ENCODE results near the gene ADARB2. TPM values are rescaled to one million over a fixed set of nuclear protein-coding genes. Genes with fewer than 3 reads are reported as not detected.

Gene ADARB2
- total RNA-seq, 4 donors from 2014 or later, result 2.0 to 9.9 (median 5.1) TPM

GRCh38 chr10:1264001-1264400 is 473.3 kb downstream of the ADARB2 start:
- no peaks in the 10 kb centered on the region for H3K9me3 ChIP-seq
- no peak for DNase-seq
- no peak overlapping the region for H3K27ac ChIP-seq
- H3K4me1 ChIP-seq, result no peaks in the 10 kb centered on the region
- TF ChIP-seq CTCF (IDR thresholded peaks at IDR 0.05) (no peak), POLR2A (IDR thresholded peaks at IDR 0.05) (no peak)
- no peaks in the 10 kb centered on the region for H3K36me3 ChIP-seq
- no peak overlapping the region for H3K4me3 ChIP-seq
- H3K27me3 ChIP-seq, result no peaks in the 10 kb centered on the region

- DNase-seq, result peak in 1 of 3 donors; percentile 14
- Histone ChIP-seq H3K9me3 (no peaks in the 10 kb centered on the region), H3K36me3 (no peaks in the 10 kb centered on the region), H3K4me1 (no peaks in the 10 kb centered on the region), H3K27me3 (no peaks in the 10 kb centered on the region), H3K27ac (no peak overlapping the region), H3K4me3 (no peak overlapping the region)
- TF ChIP-seq CTCF (IDR thresholded peaks at IDR 0.05) (no peak), POLR2A (IDR thresholded peaks at IDR 0.05) (no peak)
Observed at GRCh38 chr10:1257274-1257673, 480.1 kb downstream of the ADARB2 start.

- no peaks in the 10 kb centered on the region for H3K4me1 ChIP-seq
- TF ChIP-seq CTCF (IDR thresholded peaks at IDR 0.05) (no peak), POLR2A (IDR thresholded peaks at IDR 0.05) (no peak)
- H3K4me3 ChIP-seq, result no peak overlapping the region
- H3K9me3 ChIP-seq, result no peaks in the 10 kb centered on the region
- H3K27me3 ChIP-seq, result no peaks in the 10 kb centered on the region
- H3K27ac ChIP-seq, result no peak overlapping the region
- DNase-seq, result no peak
- no peaks in the 10 kb centered on the region for H3K36me3 ChIP-seq
Observed at GRCh38 chr10:1256432-1256725, 480.9 kb downstream of the ADARB2 start.

GRCh38 chr10:1255600-1256431 is 481.5 kb downstream of the ADARB2 start:
- DNase-seq, result peak in 1 of 3 donors; percentile 15
- no peaks in the 10 kb centered on the region for H3K9me3 ChIP-seq
- no peaks in the 10 kb centered on the region for H3K4me1 ChIP-seq
- no peak for TF ChIP-seq POLR2A (IDR thresholded peaks at IDR 0.05)
- no peak for TF ChIP-seq CTCF (IDR thresholded peaks at IDR 0.05)
- H3K36me3 ChIP-seq, result no peaks in the 10 kb centered on the region
- no peaks in the 10 kb centered on the region for H3K27me3 ChIP-seq
- no peak overlapping the region for H3K4me3 ChIP-seq
- H3K27ac ChIP-seq, result no peak overlapping the region

- Histone ChIP-seq H3K4me3 (no peak overlapping the region), H3K9me3 (no peaks in the 10 kb centered on the region), H3K4me1 (no peaks in the 10 kb centered on the region), H3K36me3 (no peaks in the 10 kb centered on the region), H3K27me3 (no peaks in the 10 kb centered on the region), H3K27ac (no peak overlapping the region)
- DNase-seq, result no peak
- no peak for TF ChIP-seq POLR2A (IDR thresholded peaks at IDR 0.05)
Observed at GRCh38 chr10:1255118-1255517, 482.2 kb downstream of the ADARB2 start.

- no peaks in the 10 kb centered on the region for H3K4me1 ChIP-seq
- DNase-seq, result peak in 1 of 3 donors; percentile 26
- TF ChIP-seq CTCF (IDR thresholded peaks at IDR 0.05), result no peak
- TF ChIP-seq POLR2A (IDR thresholded peaks at IDR 0.05), result no peak
Observed at GRCh38 chr10:1253523-1254353, 483.6 kb downstream of the ADARB2 start.

More at GRCh38 chr10:1253523-1254353, 483.6 kb downstream of the ADARB2 start:
- Histone ChIP-seq H3K27me3 (no peaks in the 10 kb centered on the region), H3K36me3 (no peaks in the 10 kb centered on the region), H3K4me3 (no peak overlapping the region), H3K27ac (no peak overlapping the region), H3K9me3 (no peaks in the 10 kb centered on the region)

All from Peyer's patch (tissue), 4 donors.